Measurements from ENCODE around the gene PPHLN1. TPM values are rescaled to one million over a fixed set of nuclear protein-coding genes. Genes with fewer than 3 reads are reported as not detected.

Gene PPHLN1
- total RNA-seq, 2 donors from 2014 or later: 36.8 to 39.7 TPM

DNA sequence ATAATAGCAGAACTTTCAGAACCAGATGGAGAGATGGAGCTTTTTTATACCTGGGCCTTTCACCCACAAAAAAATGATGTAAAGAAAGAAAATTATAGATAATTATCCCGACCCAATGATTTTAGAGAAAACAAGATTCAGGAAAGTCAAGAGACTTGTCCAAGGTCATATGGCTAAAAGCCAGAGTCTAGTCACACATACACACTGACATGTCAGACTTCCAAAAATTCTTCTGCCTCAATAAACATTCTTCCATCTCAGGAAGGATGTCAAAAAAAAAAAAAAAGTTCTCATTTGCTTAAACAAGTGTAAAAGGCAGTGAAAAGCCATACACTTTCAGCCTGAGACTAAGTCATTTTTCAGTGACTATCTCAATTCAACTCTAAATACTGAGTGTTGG lies 147.6 kb downstream of the PPHLN1 start:
- DNase-seq: no peak
- intact Hi-C loops (cut with DNase I): no loop called here
- no peaks in the 10 kb centered on the region for H3K9me3 ChIP-seq
- no peak overlapping the region for H3K9ac ChIP-seq (ENCODE audit: low read depth in 2 of 2, low read length in 2 of 2)
- no peaks in the 10 kb centered on the region for H3K4me1 ChIP-seq
- no peaks in the 10 kb centered on the region for H3K36me3 ChIP-seq
- no peak overlapping the region for H3K27ac ChIP-seq
- TF ChIP-seq, protein P1, sequence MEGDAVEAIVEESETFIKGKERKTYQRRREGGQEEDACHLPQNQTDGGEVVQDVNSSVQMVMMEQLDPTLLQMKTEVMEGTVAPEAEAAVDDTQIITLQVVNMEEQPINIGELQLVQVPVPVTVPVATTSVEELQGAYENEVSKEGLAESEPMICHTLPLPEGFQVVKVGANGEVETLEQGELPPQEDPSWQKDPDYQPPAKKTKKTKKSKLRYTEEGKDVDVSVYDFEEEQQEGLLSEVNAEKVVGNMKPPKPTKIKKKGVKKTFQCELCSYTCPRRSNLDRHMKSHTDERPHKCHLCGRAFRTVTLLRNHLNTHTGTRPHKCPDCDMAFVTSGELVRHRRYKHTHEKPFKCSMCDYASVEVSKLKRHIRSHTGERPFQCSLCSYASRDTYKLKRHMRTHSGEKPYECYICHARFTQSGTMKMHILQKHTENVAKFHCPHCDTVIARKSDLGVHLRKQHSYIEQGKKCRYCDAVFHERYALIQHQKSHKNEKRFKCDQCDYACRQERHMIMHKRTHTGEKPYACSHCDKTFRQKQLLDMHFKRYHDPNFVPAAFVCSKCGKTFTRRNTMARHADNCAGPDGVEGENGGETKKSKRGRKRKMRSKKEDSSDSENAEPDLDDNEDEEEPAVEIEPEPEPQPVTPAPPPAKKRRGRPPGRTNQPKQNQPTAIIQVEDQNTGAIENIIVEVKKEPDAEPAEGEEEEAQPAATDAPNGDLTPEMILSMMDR (IDR thresholded peaks at IDR 0.05): no peak
- H3K4me3 ChIP-seq: no peak overlapping the region
- no peaks in the 10 kb centered on the region for H3K27me3 ChIP-seq

DNA sequence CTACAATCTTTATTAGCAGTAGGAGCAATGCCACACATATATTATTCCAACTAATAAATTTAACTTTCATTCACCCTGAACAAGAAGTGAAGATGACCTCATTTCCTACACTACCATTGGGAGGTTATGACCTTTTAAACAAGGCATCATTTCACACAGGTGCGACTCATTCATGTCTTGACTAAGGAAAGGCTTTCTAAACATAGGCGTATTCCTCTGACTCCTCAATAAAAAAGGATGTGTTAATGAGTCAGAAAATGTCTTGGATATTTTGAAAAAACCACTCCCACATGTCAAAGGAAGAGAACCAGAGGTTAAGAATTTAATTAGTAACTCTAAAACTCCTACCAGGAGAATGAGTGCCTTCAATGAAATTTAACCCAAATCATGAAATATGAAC lies 148.4 kb downstream of the PPHLN1 start:
- Histone ChIP-seq H3K4me3 (no peak overlapping the region), H3K9me3 (no peaks in the 10 kb centered on the region), H3K9ac (ENCODE audit: low read depth in 2 of 2, low read length in 2 of 2) (no peak overlapping the region), H3K27me3 (no peaks in the 10 kb centered on the region), H3K4me1 (no peaks in the 10 kb centered on the region), H3K27ac (no peak overlapping the region), H3K36me3 (no peaks in the 10 kb centered on the region)
- intact Hi-C loops (cut with DNase I): no loop called here
- TF ChIP-seq, protein P1 (IDR thresholded peaks at IDR 0.05): no peak
- no peak for DNase-seq

DNA sequence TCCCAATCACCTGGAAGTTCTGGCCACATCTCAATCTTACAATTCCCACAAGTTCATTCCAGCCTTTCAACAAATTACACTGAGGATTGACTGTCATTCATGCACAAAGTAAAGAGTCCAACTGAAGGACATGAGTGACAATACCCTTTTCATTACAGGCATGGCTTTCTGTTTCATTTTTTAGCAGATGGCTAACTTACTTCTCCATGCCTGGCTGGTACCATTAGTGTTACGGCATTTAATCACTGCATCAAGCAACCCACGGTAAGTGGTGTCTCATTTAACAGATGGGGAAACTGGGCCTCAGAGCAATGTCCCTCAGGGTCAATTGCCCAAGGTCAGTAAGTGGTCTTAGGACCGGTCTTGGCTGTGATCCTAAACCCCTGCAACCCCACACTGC lies 149.1 kb downstream of the PPHLN1 start:
- DNase-seq: no peak
- H3K4me3 ChIP-seq: no peak overlapping the region
- no peaks in the 10 kb centered on the region for H3K4me1 ChIP-seq
- TF ChIP-seq, protein P1 (IDR thresholded peaks at IDR 0.05): no peak
- no peak overlapping the region for H3K27ac ChIP-seq
- H3K9me3 ChIP-seq: no peaks in the 10 kb centered on the region
- H3K27me3 ChIP-seq: no peaks in the 10 kb centered on the region
- no peaks in the 10 kb centered on the region for H3K36me3 ChIP-seq
- intact Hi-C loops (cut with DNase I): no loop called here
- no peak overlapping the region for H3K9ac ChIP-seq (ENCODE audit: low read depth in 2 of 2, low read length in 2 of 2)

DNA sequence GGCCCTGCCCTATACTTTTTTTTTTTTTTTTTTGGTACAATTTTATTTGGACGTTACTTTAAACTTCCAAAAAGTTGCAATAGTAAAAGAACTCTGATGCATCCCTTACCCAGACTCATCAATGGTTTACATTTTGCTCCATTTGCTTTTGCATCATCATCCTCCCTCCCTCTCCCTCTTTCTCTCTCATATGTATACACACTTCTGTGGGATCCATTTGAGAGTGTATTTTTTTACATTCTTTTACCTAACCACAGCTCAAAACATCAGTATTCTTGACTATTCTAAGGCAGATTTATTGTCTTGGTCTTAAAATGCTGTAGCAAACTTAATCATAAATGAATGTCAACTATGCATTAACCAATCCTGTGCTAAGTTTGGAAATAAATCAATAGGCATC lies 152.0 kb downstream of the PPHLN1 start:
- TF ChIP-seq, protein P1 (IDR thresholded peaks at IDR 0.05): no peak
- H3K9me3 ChIP-seq: no peaks in the 10 kb centered on the region
- H3K27ac ChIP-seq: no peak overlapping the region
- intact Hi-C loops (cut with DNase I): no loop called here
- H3K9ac ChIP-seq (ENCODE audit: low read depth in 2 of 2, low read length in 2 of 2): no peak overlapping the region
- no peaks in the 10 kb centered on the region for H3K27me3 ChIP-seq
- no peak for DNase-seq
- no peaks in the 10 kb centered on the region for H3K4me1 ChIP-seq
- no peaks in the 10 kb centered on the region for H3K36me3 ChIP-seq
- no peak overlapping the region for H3K4me3 ChIP-seq

DNA sequence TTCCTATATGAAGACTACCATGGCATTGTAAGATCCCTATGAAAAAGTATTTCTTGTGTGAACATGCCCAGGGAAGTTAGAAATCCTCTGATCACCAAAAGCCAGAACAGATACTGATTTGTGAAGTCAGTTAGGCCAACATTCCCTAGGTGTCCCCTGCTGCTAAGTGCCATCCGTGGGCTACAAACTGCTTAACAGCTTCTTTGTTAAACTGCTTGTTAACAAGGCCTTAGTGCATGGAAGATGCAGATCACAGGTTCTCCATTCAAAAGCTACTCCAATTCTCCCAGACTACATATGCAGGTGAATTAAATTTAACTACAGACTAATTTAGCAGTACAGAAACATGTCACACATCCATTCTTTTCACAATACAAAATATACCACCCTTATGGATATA lies 155.4 kb downstream of the PPHLN1 start:
- intact Hi-C loops (cut with DNase I): loop anchor here (5.0 kb wide), 2 partner anchors 86 to 111 kb away; no protein-coding TSS in a partner anchor

More for the DNA sequence above, 155.4 kb downstream of the PPHLN1 start:
- H3K27ac ChIP-seq: no peak overlapping the region
- H3K27me3 ChIP-seq: no peaks in the 10 kb centered on the region
- no peaks in the 10 kb centered on the region for H3K4me1 ChIP-seq
- H3K4me3 ChIP-seq: no peak overlapping the region
- no peak overlapping the region for H3K9ac ChIP-seq (ENCODE audit: low read depth in 2 of 2, low read length in 2 of 2)
- H3K36me3 ChIP-seq: no peaks in the 10 kb centered on the region
- H3K9me3 ChIP-seq: no peaks in the 10 kb centered on the region
- TF ChIP-seq, protein P1 (IDR thresholded peaks at IDR 0.05): no peak
- no peak for DNase-seq

Measured in colonic mucosa (tissue), 4 donors.